SKM-1 treated with dmso at 0.1 percent for 144 hours (cell line): Measurements from ENCODE around the gene SLC10A2.
"Not testable (repeated sequence)": the region's sequence is repeated elsewhere in the genome, so short reads cannot be mapped to it uniquely, and the experiment has no call there.

Experiments used
- DNase-seq: peaks from one replicate; lab custom pipeline; 2025; ENCODE audit not compliant: unreplicated experiment; lab: John Stamatoyannopoulos, UW

The SLC10A2 gene

GRCh38 chr13:103066079-103066780 lies at the start of gene SLC10A2:
Gene SLC10A2, minus strand, starts transcription at chr13:103066417. Its CDS starts 168 bp downstream, at chr13:103066249.
- DNase-seq: no peak

GRCh38 chr13:103107580-103107979 lies 41.4 kb upstream of the SLC10A2 start:
- no peak for DNase-seq

- DNase-seq: no peak
These were observed 38.1 kb upstream of the SLC10A2 start for GRCh38 chr13:103104340-103104739.

DNA sequence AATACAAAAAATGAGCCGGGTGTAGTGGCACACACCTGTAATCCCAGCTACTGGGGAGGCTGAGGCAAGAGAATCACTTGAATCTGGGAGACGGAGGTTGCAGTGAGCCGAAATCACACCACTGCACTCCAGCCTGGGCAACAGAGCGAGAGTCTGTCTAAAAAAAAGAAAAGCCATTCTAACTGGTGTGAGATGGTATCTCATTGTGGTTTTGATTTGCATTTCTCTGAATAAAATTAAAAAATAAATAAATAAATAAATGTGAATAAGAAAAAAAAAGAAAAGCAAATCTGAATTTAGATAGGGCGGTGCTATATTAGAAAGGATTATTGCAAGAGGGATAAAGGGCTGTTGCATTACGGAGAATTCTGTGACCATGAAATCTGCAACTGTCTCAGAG lies 37.2 kb upstream of the SLC10A2 start:
- DNase-seq: not testable (repeated sequence)

DNA sequence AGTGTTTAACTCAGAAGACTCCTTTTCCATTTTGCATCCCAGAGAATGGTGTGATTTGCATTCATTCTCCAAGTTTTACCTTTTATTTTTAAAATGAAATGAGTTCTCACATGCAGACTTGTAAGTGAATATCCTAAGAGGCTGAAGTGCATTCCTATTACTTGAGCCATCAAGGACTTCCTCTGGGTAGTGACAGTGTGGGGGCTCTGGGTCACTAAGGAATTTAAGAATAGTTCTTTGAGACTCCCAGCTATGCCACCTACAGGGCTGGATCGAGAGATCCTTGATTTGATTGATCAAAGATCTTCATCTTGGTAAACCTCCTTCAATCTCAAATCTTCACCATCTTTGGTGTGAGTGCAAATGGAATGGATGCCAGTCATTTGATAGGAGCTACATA lies 36.3 kb upstream of the SLC10A2 start:
- no peak for DNase-seq

- no peak for DNase-seq
These were observed 35.7 kb upstream of the SLC10A2 start for GRCh38 chr13:103101901-103102300.

DNA sequence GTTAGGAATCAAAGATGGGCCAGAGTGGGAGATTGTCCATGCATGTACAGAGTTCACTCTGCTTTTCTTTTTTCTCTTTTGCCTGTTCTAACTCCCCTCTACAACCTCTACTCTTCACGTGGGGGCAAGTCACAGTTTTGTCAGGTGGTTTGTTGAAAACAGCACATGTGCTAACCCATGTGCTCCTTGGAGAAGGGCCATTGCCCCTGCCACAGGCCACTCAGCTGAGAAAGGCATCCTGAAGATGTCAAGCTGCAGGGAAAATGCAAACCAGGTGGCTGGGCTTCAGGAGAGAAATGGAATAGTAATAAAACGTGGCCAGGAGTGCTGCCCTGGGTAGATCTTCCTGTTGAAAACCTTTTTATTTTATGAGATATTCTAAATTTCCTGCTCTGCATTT lies 35.3 kb upstream of the SLC10A2 start:
- DNase-seq: no peak

DNA sequence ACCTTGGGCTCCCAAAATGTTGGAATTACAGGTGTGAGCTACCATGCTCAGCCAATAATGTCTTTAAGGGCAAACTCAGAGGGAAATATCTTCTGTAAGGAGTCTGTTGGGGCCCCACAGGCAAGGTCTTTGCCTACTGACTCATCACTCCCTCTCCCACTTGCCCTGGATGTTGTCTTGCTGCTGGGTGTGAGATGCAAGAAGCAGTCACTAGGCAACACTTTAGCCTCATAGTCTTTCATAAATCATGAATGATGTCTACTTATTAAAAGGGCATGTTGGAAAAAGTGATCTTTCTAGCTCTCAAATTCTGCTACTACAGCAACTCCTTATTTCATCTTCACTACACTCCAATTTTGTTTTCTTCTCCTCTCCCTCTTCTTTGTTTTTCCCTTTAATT lies 34.6 kb upstream of the SLC10A2 start:
- DNase-seq: no peak

DNA sequence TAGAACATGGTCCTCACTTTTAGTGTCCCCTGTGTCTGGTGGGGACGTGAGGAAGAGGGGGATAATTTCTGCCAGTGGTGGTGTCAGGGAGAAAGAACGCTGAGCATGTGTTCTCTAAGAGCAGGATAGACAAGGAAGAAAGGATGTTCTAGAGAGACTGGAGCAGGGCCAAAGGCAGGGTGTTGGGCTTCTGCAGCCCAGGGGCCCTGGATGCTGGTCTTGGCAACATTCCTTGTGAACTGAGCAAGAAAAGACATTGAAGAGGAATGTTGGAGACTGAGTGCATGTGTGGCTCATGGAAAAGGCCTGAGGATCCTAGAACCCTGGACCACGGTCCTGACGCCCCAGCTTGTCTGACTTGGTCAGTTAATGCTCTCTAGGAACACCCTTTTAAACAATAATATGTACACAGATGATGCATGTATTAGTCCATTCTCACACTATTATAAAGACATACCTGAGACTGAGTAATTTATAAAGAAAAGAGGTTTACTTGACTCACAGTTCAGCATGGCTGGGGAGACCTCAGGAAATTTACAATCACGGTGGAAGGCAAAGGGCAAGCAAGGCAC lies 33.6 kb upstream of the SLC10A2 start:
- DNase-seq: no peak

- no peak for DNase-seq
These were observed 32.3 kb upstream of the SLC10A2 start for GRCh38 chr13:103098535-103098934.

DNA sequence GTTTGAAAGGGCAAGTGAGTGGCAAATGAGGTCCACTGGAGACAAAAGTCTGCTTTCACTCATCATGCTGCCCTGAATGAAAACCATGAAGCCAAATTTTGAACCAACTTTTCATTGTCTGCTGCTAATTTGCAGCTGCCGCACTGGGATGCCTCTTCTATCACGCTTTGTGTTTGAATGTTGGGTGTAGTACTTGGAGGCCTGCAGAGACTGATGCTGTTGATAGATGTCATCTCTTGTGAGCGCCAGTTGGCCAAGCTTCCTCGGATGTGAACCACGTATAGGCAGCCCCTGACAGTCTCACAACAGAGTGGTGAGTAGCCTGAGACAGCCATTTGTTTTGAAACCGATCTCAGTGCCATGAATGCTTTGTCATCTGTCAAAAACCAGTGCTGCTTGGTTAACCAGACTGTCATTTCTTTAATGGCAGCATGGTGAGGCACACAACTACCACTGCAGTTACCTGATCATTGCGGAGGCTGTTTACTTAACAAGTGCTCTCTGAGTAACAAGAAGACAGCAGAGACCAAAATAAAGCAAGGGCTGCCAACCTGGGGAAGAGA lies 31.2 kb upstream of the SLC10A2 start:
- DNase-seq: no peak

- not testable (repeated sequence) for DNase-seq
These were observed 27.4 kb upstream of the SLC10A2 start for GRCh38 chr13:103093649-103094048.

GRCh38 chr13:103087275-103087674 lies 21.1 kb upstream of the SLC10A2 start:
- DNase-seq: no peak

- DNase-seq: no peak
These were observed 15.2 kb upstream of the SLC10A2 start for GRCh38 chr13:103081435-103081834.

DNA sequence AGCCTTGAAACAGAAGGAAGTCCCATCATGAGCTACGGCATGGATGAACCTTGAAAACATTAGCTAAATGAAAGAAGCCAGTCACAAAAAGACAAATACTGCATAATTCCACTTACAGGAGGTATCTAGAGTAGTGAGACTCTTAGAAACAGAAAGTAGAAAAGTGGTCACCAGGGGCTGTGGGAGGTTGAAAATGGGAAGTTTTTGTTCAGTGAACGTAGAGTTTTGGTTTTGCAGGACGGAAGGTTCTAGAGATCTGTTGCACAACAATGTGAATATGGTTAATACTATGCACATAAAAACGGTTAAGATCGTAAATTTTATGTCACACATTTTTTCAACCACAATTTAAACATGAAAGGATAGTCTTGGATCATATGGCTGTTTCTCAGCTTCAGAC lies 11.9 kb upstream of the SLC10A2 start:
- DNase-seq: no peak

DNA sequence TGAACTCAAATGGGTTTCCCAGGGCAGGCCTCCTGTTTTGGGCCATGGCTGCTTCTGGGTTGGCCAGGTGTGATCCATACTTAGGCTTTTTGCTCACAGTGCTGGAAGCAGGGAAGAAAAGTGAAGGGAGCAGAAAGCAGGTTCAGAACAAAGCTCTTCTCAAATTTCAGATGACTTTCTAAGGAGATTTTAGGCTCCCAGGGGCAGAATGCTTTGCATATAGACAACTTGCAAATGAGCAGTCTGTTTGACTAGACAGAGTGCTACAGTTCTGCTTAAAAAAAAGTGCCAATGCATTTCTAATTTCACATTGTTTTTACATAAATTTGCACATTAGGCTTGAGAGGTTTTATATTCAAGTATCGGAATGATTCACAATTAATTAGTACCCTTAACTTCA lies 2.6 kb upstream of the SLC10A2 start:
- no peak for DNase-seq

DNA sequence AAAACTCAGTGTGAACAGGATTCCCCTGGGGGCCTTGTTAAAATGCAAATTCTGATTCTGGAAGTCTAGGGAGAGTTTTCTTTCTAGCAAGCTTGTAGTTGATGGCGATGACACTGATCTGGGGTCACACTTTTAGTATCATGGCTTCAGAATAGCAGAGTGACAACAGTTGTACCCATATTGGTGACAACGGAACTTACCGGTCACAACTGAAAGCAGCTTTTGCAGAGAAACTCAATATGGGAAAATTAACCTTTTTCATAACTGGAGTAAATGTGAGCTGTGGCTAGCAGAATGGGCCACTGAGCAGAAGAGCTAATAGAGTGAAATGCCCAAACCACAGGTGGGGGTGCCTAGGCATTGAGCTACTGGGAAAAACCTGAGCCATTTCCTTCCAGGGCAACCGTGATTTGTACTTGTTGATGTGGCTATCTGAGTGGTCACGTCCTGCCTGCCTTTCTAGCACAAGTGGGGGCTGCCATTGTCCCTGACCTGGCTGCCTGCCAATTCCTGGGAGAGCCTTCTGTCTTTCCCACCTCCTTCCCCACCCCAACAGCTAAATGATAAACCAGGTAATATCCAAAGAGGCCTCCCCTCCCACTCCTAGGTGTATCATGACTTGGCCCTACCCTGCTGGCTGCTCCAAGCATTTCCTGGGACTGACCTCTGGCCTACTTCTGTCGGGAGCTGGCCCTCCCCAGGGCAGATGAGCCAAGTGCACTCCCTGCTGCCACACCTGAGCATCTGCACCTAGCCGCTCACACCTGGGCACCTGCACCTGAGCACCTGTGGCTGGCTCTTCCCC lies 1.7 kb upstream of the SLC10A2 start:
- no peak for DNase-seq

DNA sequence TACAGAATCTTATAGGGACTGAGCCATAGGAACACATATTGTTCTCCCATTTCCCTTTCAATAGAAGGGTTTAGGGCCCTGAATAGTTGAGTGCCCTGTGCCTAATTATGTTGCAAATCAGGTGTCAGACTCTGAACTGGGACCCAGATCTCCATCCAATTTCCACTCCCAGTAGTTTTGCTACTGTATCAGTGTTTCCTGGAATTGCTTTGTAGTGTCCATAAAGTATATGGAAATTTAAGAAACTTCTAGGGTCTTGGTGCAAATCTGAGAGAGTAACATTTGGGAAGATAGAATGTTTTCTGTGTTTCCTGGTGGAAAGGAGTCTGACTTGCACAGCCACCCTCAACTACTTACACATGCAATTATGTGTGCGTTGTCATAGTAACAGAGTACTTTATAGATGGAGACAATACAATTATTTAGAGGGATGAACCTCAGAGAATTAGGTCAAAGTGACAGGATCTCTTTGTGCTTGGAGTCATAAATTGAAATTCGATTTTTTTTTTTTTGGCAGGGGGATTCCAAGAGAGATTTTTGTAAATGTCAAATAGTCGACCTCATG lies 646 bp upstream of the SLC10A2 start:
- DNase-seq: no peak

DNA sequence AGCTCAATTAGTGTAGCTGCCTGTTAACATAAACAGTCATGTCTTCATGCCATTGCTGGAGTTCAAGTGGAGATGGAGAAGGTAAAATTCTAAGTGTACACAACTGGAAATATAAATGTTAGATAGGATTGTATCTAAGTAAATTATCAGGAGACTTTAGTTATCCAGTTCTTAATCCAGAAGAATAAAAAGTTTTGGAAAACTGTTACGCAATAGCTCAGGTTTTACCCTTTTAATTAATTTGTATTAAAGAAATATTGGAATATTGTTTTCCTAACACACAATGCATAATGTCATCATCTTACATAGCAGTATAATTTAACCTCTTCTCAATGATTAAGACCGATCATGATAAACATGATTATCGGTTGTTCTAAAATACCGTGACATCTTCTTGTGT lies 2.8 kb downstream of the SLC10A2 start:
- DNase-seq: no peak

- DNase-seq: no peak
These were observed 4.1 kb downstream of the SLC10A2 start for GRCh38 chr13:103062079-103062478.

DNA sequence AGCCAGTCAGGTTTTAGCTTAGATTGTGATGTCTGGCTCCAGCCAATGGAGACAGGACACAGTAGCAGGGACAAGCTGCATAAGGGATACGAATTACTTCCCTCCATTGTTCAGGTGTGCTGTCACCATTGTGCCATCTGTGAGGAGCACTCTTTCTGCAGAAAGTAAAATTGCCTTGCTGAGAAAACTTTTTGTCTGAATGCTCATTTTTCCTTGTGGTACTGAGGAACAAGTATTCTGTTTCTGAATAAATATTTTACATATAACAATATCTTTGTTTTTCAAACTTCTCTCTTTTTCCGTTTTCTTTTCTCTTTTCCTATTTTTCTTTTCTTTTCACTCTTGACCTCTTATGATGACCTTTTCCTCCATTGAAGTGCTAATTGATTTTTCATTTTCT lies 10.2 kb downstream of the SLC10A2 start:
- no peak for DNase-seq

GRCh38 chr13:103055166-103055565 lies 11.1 kb downstream of the SLC10A2 start:
- no peak for DNase-seq
